Measurements from ENCODE around the gene RNF150.
"Not testable (repeated sequence)": the region's sequence is repeated elsewhere in the genome, so short reads cannot be mapped to it uniquely, and the experiment has no call there.

RNF150 gene

GRCh38 chr4:141058591-141059512 is 74.4 kb downstream of the RNF150 start:
- H3K9me3 ChIP-seq (ENCODE audit: insufficient read depth, low read length), result no peaks in the 10 kb centered on the region
- no peak overlapping the region for H3K9ac ChIP-seq (ENCODE audit: insufficient read length, low read depth)
- no peaks in the 10 kb centered on the region for H3K27me3 ChIP-seq (ENCODE audit: insufficient read depth, insufficient read length)
- H3K4me3 ChIP-seq (ENCODE audit: insufficient read length, low read depth), result no peak overlapping the region
- no peak for DNase-seq (ENCODE audit: low read depth, low spot score)
- TF ChIP-seq YY1 (IDR thresholded peaks at IDR 0.05; ENCODE audit: insufficient read depth, insufficient read length) (no peak), SUZ12 (IDR thresholded peaks at IDR 0.05; ENCODE audit: extremely low read depth, insufficient read depth, insufficient read length) (no peak), ZNF274 (IDR thresholded peaks at IDR 0.05; ENCODE audit: low read depth, low read length) (no peak)
- no peaks in the 10 kb centered on the region for H3K36me3 ChIP-seq (ENCODE audit: insufficient read depth, insufficient read length, low read length)
- H3K4me1 ChIP-seq (ENCODE audit: insufficient read depth, insufficient read length), result no peaks in the 10 kb centered on the region

- TF ChIP-seq SUZ12 (IDR thresholded peaks at IDR 0.05; ENCODE audit: extremely low read depth, insufficient read depth, insufficient read length) (no peak), ZNF274 (IDR thresholded peaks at IDR 0.05; ENCODE audit: low read depth, low read length) (no peak), YY1 (IDR thresholded peaks at IDR 0.05; ENCODE audit: insufficient read depth, insufficient read length) (no peak)
Measured at GRCh38 chr4:141057582-141057981, 75.7 kb downstream of the RNF150 start.

GRCh38 chr4:141056473-141056872 is 76.8 kb downstream of the RNF150 start:
- DNase-seq (ENCODE audit: low read depth, low spot score), result peak; percentile 16
- H3K9ac ChIP-seq (ENCODE audit: insufficient read length, low read depth), result no peak overlapping the region
- no peaks in the 10 kb centered on the region for H3K4me1 ChIP-seq (ENCODE audit: insufficient read depth, insufficient read length)
- H3K4me3 ChIP-seq (ENCODE audit: insufficient read length, low read depth), result no peak overlapping the region
- no peak for TF ChIP-seq SUZ12 (IDR thresholded peaks at IDR 0.05; ENCODE audit: extremely low read depth, insufficient read depth, insufficient read length)
- no peak for TF ChIP-seq YY1 (IDR thresholded peaks at IDR 0.05; ENCODE audit: insufficient read depth, insufficient read length)
- no peak for TF ChIP-seq ZNF274 (IDR thresholded peaks at IDR 0.05; ENCODE audit: low read depth, low read length)
- H3K9me3 ChIP-seq (ENCODE audit: insufficient read depth, low read length), result peaks cover 5% of the 10 kb centered on the region; the same call in 1 of the 2 replicates
- H3K27me3 ChIP-seq (ENCODE audit: insufficient read depth, insufficient read length), result no peaks in the 10 kb centered on the region
- no peaks in the 10 kb centered on the region for H3K36me3 ChIP-seq (ENCODE audit: insufficient read depth, insufficient read length, low read length)

More at GRCh38 chr4:141057582-141057981, 75.7 kb downstream of the RNF150 start:
- no peak for DNase-seq (ENCODE audit: low read depth, low spot score)
- Histone ChIP-seq H3K9me3 (ENCODE audit: insufficient read depth, low read length) (no peaks in the 10 kb centered on the region), H3K4me3 (ENCODE audit: insufficient read length, low read depth) (no peak overlapping the region), H3K9ac (ENCODE audit: insufficient read length, low read depth) (no peak overlapping the region), H3K4me1 (ENCODE audit: insufficient read depth, insufficient read length) (no peaks in the 10 kb centered on the region), H3K36me3 (ENCODE audit: insufficient read depth, insufficient read length, low read length) (no peaks in the 10 kb centered on the region), H3K27me3 (ENCODE audit: insufficient read depth, insufficient read length) (no peaks in the 10 kb centered on the region)

GRCh38 chr4:141054446-141054845 is 78.8 kb downstream of the RNF150 start:
- no peak for TF ChIP-seq ZNF274 (IDR thresholded peaks at IDR 0.05; ENCODE audit: low read depth, low read length)
- TF ChIP-seq SUZ12 (IDR thresholded peaks at IDR 0.05; ENCODE audit: extremely low read depth, insufficient read depth, insufficient read length), result no peak
- TF ChIP-seq YY1 (IDR thresholded peaks at IDR 0.05; ENCODE audit: insufficient read depth, insufficient read length), result no peak
- Histone ChIP-seq H3K27me3 (ENCODE audit: insufficient read depth, insufficient read length) (no peaks in the 10 kb centered on the region), H3K4me3 (ENCODE audit: insufficient read length, low read depth) (no peak overlapping the region), H3K9ac (ENCODE audit: insufficient read length, low read depth) (no peak overlapping the region), H3K36me3 (ENCODE audit: insufficient read depth, insufficient read length, low read length) (no peaks in the 10 kb centered on the region), H3K4me1 (ENCODE audit: insufficient read depth, insufficient read length) (no peaks in the 10 kb centered on the region), H3K9me3 (ENCODE audit: insufficient read depth, low read length) (peaks cover 20% of the 10 kb centered on the region; the same call in 1 of the 2 replicates)
- no peak for DNase-seq (ENCODE audit: low read depth, low spot score)

- DNase-seq (ENCODE audit: low read depth, low spot score); H3K9ac ChIP-seq (ENCODE audit: insufficient read length, low read depth); H3K36me3 ChIP-seq (ENCODE audit: insufficient read depth, insufficient read length, low read length); H3K4me1 ChIP-seq (ENCODE audit: insufficient read depth, insufficient read length); H3K27me3 ChIP-seq (ENCODE audit: insufficient read depth, insufficient read length); H3K4me3 ChIP-seq (ENCODE audit: insufficient read length, low read depth): not testable (repeated sequence)
- peaks cover 20% of the 10 kb centered on the region; the same call in 1 of the 2 replicates for H3K9me3 ChIP-seq (ENCODE audit: insufficient read depth, low read length)
Measured at GRCh38 chr4:141050999-141051398, 82.3 kb downstream of the RNF150 start.

GRCh38 chr4:141047228-141047884 is 85.9 kb downstream of the RNF150 start:
- Histone ChIP-seq H3K4me3 (ENCODE audit: insufficient read length, low read depth) (no peak overlapping the region), H3K9me3 (ENCODE audit: insufficient read depth, low read length) (peaks cover 20% of the 10 kb centered on the region; the same call in 1 of the 2 replicates), H3K9ac (ENCODE audit: insufficient read length, low read depth) (no peak overlapping the region), H3K27me3 (ENCODE audit: insufficient read depth, insufficient read length) (no peaks in the 10 kb centered on the region), H3K4me1 (ENCODE audit: insufficient read depth, insufficient read length) (no peaks in the 10 kb centered on the region), H3K36me3 (ENCODE audit: insufficient read depth, insufficient read length, low read length) (no peaks in the 10 kb centered on the region)
- no peak for TF ChIP-seq ZNF274 (IDR thresholded peaks at IDR 0.05; ENCODE audit: low read depth, low read length)
- no peak for TF ChIP-seq SUZ12 (IDR thresholded peaks at IDR 0.05; ENCODE audit: extremely low read depth, insufficient read depth, insufficient read length)
- TF ChIP-seq YY1 (IDR thresholded peaks at IDR 0.05; ENCODE audit: insufficient read depth, insufficient read length), result no peak
- no peak for DNase-seq (ENCODE audit: low read depth, low spot score)

GRCh38 chr4:141046255-141046654 is 87.0 kb downstream of the RNF150 start:
- Histone ChIP-seq H3K4me3 (ENCODE audit: insufficient read length, low read depth) (no peak overlapping the region), H3K36me3 (ENCODE audit: insufficient read depth, insufficient read length, low read length) (no peaks in the 10 kb centered on the region), H3K27me3 (ENCODE audit: insufficient read depth, insufficient read length) (no peaks in the 10 kb centered on the region), H3K9ac (ENCODE audit: insufficient read length, low read depth) (no peak overlapping the region), H3K9me3 (ENCODE audit: insufficient read depth, low read length) (peaks cover 12% of the 10 kb centered on the region; the same call in 1 of the 2 replicates), H3K4me1 (ENCODE audit: insufficient read depth, insufficient read length) (no peaks in the 10 kb centered on the region)
- TF ChIP-seq SUZ12 (IDR thresholded peaks at IDR 0.05; ENCODE audit: extremely low read depth, insufficient read depth, insufficient read length) (no peak), ZNF274 (IDR thresholded peaks at IDR 0.05; ENCODE audit: low read depth, low read length) (no peak), YY1 (IDR thresholded peaks at IDR 0.05; ENCODE audit: insufficient read depth, insufficient read length) (no peak)
- no peak for DNase-seq (ENCODE audit: low read depth, low spot score)

Measured in NT2/D1 (cell line).